OCI-LY3 (cell line): Measurements from ENCODE around the gene CCDC187.

Experiments
- CTCF ChIP-seq: fragments of 200-600, 300-600 bp; sonication (generic); IDR thresholded peaks from 2 replicates; pipeline ENCODE4 v1.5.1; 2014; ENCODE audit warnings: antibody characterized with exemption, low read length, low read depth
- EZH2phosphoT487 ChIP-seq: fragments of 200-600 bp; shearing (Covaris generic); IDR thresholded peaks from 2 replicates; pipeline ENCODE4 v1.6.1; 2018; ENCODE audit warnings: antibody characterized with exemption, mixed run types, low read depth

- TF ChIP-seq CTCF (no peak), EZH2phosphoT487 (no peak)
Observed at GRCh38 chr9:136237486-136238341, 66.2 kb downstream of the CCDC187 start.
